Esophagus (tissue), 2 donors: ENCODE results near the gene ERC2. TPM values are rescaled to one million over a fixed set of nuclear protein-coding genes. Genes with fewer than 3 reads are reported as not detected.

ENCODE experiments used
- H3K27ac ChIP-seq, 2 donors: one replicate each; pipeline ENCODE4 v1.5.1; 2013; ENCODE audit warnings: low read depth in 2 of 2, mild to moderate bottlenecking in 2 of 2, inconsistent platforms in 1 of 2, low read length in 1 of 2, moderate library complexity in 1 of 2
- H3K27me3 ChIP-seq, 2 donors: one replicate each; pipeline ENCODE4 v1.6.1; 2013; ENCODE audit warnings: low read length in 2 of 2, control low read depth in 1 of 2, mild to moderate bottlenecking in 1 of 2; ENCODE audit not compliant: insufficient read depth in 2 of 2, control insufficient read depth in 1 of 2
- H3K36me3 ChIP-seq, 2 donors: one replicate each; pipeline ENCODE4 v1.6.1; 2013; ENCODE audit warnings: low read length in 1 of 2; ENCODE audit not compliant: control insufficient read depth in 2 of 2, insufficient read depth in 2 of 2
- H3K4me1 ChIP-seq, 2 donors: one replicate each; pipeline ENCODE4 v1.6.1; 2013; ENCODE audit warnings: low read length in 1 of 2; ENCODE audit not compliant: control insufficient read depth in 2 of 2, insufficient read depth in 2 of 2
- H3K4me3 ChIP-seq, 2 donors: one replicate each; pipeline ENCODE4 v1.5.1; 2013; ENCODE audit warnings: low read length in 2 of 2, mild to moderate bottlenecking in 2 of 2, low read depth in 1 of 2, moderate library complexity in 1 of 2
- H3K9me3 ChIP-seq, 2 donors: one replicate each; pipeline ENCODE4 v1.6.1; 2013; ENCODE audit warnings: mild to moderate bottlenecking in 2 of 2, low read depth in 1 of 2, low read length in 1 of 2, moderate library complexity in 1 of 2; ENCODE audit not compliant: control insufficient read depth in 2 of 2, insufficient read depth in 1 of 2
- WGBS, 2 donors: extraction: QIAGEN DNeasy Blood & Tissue Kit; methylation state at CpG; one replicate each; pipeline ENCODE4 v1.1.7; 2013; 5-methylcytosine and 5-hydroxymethylcytosine counted together
- polyA plus RNA-seq, 2 donors: library from polyadenylated mRNA; stranded (reverse); fragments of 200-250 nt; gene quantifications; one replicate each; pipeline ENCODE4 v1.2.3, GENCODE V29; 2013
- donor health status: healthy with polysubstance abuse.
- donor health status: Bipolar disorder and iron deficiency.

The ERC2 gene
- polyA plus RNA-seq, 2 donors = 0.18 to 0.20 TPM

DNA sequence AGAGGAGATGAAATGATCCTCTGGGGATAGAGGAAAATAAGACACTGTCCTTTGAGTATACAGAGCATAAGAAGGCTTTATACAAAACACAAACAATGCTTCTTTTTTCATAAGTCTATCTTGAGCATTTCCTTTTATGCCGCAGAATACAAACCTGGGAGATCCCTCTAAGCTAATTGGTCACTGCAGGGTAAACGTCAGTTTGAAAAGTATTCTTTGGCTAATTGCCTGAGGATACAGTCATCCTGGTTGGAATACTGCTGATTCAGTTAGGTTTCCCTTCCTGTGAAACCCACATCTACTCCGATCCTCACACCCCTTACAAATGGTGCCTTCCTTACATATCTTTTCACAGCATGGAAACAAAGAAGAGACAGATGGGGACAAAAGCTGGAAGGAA, 991.8 kb downstream of the ERC2 start:
- peaks cover 0 to 7% of the 10 kb centered on the region in 2 donors for H3K36me3 ChIP-seq

DNA sequence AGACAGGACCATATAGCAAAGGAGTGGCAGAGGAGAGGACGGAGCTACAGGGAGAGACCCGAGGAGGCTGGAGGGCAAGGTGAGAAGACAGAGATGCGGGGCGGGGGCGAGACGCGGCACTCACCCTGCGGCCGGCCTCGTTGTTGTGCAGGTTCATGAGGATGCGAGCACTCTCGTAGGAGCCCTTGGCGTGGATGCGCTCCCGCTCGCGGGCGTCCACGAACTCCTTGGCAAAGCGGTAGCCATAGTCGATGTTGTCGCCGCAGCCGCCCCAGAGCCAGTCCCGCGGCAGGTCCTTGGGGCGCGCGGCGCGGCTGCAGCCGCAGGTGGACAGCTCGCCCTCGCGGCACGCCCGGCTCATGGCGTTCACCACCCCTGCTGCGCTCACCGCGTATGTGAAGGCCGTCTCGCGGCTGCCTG, 994.0 kb downstream of the ERC2 start:
- no peaks in the 10 kb centered on the region for H3K27me3 ChIP-seq
- H3K36me3 ChIP-seq = peaks cover 0 to 12% of the 10 kb centered on the region in 2 donors
- 74 to 87% methylated on average over 32 to 44 of the region's 44 CpGs for WGBS, 2 donors
- H3K4me1 ChIP-seq = no peaks in the 10 kb centered on the region
- no peaks in the 10 kb centered on the region for H3K9me3 ChIP-seq
- H3K4me3 ChIP-seq = no peak overlapping the region
- H3K27ac ChIP-seq = no peak overlapping the region

More for the DNA sequence above, 991.8 kb downstream of the ERC2 start:
- Histone ChIP-seq H3K9me3 (no peaks in the 10 kb centered on the region), H3K4me3 (no peak overlapping the region), H3K27me3 (no peaks in the 10 kb centered on the region), H3K4me1 (peaks cover 0 to under 1% of the 10 kb centered on the region in 2 donors), H3K27ac (no peak overlapping the region)
- WGBS, 2 donors = 57 to 68% methylated on average over 3 of the region's 3 CpGs

DNA sequence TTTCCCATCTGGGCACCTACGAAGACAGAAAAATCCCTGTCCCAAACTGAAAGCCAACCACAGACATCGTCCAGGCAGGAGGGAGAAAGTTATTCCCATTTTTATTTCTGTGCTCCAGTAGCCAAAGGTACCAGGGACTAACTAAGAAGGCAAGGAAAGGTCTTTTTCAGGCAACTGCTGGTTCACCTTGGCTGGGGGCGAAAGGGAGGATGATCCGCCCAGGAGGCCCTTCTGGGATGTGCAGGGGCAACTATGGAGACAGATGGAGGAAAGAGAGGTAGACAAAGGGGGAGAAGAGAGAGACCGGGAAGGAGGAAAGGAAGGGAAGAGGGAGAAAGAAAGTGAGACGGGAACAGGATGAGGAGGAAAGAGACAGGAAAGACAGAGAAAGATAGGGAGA, 994.5 kb downstream of the ERC2 start:
- Histone ChIP-seq H3K27me3 (no peaks in the 10 kb centered on the region), H3K27ac (no peak overlapping the region), H3K36me3 (peaks cover 0 to 12% of the 10 kb centered on the region in 2 donors), H3K4me3 (no peak overlapping the region), H3K9me3 (no peaks in the 10 kb centered on the region), H3K4me1 (no peaks in the 10 kb centered on the region)
- 84 to 88% methylated on average over 6 of the region's 6 CpGs for WGBS, 2 donors

DNA sequence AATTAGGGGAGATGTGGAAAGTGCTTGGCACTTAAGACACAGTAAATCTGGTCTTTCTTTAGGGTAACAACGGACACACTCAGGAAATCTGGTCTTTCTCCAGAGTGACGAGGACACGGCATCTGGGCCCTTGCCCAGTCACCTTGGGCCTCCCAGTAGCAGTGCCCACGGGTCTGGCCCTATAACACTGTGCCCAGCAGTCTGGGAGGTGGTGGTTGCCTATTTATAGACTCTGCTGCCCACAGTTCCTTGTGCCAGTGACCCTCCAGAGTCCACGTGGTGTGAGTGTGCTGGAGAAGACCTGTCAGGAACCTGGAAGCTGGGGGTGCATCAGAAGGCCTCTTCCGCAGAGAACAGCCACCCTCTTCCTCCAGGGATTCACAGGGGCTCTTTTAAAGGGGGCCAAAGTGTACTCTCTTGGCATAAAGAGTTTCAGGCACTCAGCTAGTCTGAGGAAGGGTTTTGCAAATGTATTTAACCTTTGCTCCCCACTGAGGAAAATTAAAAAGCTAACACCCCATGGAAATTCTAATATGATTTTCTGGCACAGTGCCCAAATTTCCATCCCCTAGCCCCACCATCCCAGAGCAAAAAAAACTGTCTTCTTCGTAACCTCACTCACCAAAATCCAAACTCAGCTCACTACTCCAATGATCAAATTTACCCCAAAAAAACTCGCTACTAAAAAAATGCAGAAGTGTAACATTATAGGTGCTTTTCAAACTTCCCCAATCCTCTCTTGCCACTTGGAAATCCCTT, 996.6 kb downstream of the ERC2 start:
- Histone ChIP-seq H3K27ac (no peak overlapping the region), H3K9me3 (no peaks in the 10 kb centered on the region), H3K4me3 (no peak overlapping the region), H3K36me3 (peaks cover 0 to 12% of the 10 kb centered on the region in 2 donors), H3K27me3 (no peaks in the 10 kb centered on the region), H3K4me1 (no peaks in the 10 kb centered on the region)
- 72 to 80% methylated on average over 8 of the region's 8 CpGs for WGBS, 2 donors

DNA sequence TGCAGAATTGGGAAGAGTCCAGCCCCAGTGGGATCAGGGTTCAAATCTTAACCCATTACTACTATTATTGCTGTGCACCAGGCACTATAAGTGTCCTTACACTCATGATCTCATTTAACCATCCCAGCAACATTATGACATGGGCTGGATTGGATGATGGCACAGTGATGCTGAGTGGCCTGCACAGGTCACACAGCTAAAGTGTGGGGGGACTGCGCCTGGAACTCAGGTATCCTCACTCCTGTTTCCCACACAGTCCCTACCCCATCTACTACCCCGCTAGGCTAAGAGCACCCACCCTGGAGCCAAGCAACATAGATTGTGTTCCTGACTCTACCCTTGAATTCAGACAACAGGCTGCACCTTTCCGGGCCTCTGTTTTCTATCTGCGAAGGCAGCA, 997.2 kb downstream of the ERC2 start:
- WGBS, 2 donors = 95 to 97% methylated on average over 4 of the region's 4 CpGs
- no peaks in the 10 kb centered on the region for H3K27me3 ChIP-seq

DNA sequence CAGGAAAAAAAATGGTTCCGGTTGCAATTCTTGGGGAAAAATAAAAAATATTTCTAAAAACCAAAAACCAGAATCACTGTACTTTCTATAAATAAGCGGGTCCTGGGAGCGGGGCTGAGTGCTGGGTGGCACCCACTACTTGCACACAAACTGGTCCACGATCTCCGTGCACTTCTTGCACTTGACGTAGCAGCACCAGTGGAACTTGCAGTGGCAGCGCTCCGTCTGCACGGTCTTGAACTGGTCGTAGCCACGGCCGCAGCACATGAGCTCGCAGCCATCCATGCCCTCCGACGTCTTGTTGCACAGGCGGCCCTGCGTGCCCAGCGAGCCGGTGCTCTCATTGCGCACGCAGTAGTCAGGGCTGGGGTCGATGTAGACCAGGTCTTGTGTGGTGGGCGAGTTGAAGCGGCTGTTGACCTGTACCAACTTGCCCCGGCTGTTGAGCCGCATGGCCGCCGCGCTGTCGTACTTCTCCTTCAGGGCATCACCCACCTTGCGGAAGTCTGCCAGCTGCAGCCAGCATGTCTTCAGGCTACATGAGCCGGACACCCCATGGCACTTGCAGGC, 998.2 kb downstream of the ERC2 start:
- 93 to 95% methylated on average over 32 of the region's 32 CpGs for WGBS, 2 donors
- H3K4me1 ChIP-seq = no peaks in the 10 kb centered on the region
- H3K36me3 ChIP-seq = peaks cover 0 to 12% of the 10 kb centered on the region in 2 donors
- H3K9me3 ChIP-seq = no peaks in the 10 kb centered on the region
- no peaks in the 10 kb centered on the region for H3K27me3 ChIP-seq
- no peak overlapping the region for H3K4me3 ChIP-seq
- H3K27ac ChIP-seq = no peak overlapping the region

More for the DNA sequence above, 997.2 kb downstream of the ERC2 start:
- no peak overlapping the region for H3K27ac ChIP-seq
- no peaks in the 10 kb centered on the region for H3K4me1 ChIP-seq
- H3K4me3 ChIP-seq = no peak overlapping the region
- peaks cover 0 to 12% of the 10 kb centered on the region in 2 donors for H3K36me3 ChIP-seq
- H3K9me3 ChIP-seq = no peaks in the 10 kb centered on the region

DNA sequence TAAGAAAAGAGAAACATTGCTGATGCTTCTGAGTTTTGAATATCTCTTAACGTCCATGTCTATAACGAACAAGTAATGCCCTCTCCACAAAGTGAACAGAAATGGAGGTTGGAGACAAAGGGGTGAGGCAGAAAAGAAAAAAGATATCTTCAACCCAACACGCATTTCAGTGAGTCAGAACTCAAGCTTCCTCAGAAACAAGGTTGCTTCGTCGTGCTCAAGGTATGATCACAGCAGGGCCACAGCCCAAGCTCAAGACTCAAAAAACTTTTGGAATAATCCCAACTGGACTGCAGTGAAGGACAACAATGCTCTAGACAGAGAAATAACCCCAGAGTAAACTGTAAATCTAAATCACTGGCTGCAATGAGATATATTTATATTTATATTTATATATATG, 1000.0 kb downstream of the ERC2 start:
- Histone ChIP-seq H3K9me3 (no peaks in the 10 kb centered on the region), H3K27ac (no peak overlapping the region), H3K4me3 (no peak overlapping the region), H3K27me3 (no peaks in the 10 kb centered on the region), H3K36me3 (peaks cover 0 to 6% of the 10 kb centered on the region in 2 donors), H3K4me1 (no peaks in the 10 kb centered on the region)
- 77 to 82% methylated on average over 5 of the region's 5 CpGs for WGBS, 2 donors

DNA sequence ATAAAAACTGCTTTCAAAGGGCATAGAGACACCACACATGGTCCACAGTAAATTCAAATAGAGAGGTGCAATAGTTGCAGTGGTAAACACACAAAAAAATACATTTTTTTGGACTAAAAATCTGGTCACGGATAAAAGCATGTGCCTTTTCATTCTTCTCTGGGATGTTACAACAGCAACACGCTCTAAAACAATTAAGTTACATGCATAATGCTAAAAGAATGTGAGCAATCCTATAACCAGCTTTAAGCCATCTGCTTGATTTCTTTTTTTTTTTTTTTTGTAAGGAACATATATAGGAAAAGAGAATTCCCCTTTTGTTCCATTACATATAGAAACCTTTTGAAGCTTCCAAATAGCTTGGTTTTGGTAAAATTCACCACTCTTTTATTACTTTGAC, 1001.2 kb downstream of the ERC2 start:
- Histone ChIP-seq H3K36me3 (peaks cover 0 to 6% of the 10 kb centered on the region in 2 donors), H3K9me3 (no peaks in the 10 kb centered on the region), H3K27me3 (no peaks in the 10 kb centered on the region), H3K4me1 (no peaks in the 10 kb centered on the region), H3K27ac (no peak overlapping the region), H3K4me3 (no peak overlapping the region)
- 58 to 75% methylated on average over 2 of the region's 2 CpGs for WGBS, 2 donors

DNA sequence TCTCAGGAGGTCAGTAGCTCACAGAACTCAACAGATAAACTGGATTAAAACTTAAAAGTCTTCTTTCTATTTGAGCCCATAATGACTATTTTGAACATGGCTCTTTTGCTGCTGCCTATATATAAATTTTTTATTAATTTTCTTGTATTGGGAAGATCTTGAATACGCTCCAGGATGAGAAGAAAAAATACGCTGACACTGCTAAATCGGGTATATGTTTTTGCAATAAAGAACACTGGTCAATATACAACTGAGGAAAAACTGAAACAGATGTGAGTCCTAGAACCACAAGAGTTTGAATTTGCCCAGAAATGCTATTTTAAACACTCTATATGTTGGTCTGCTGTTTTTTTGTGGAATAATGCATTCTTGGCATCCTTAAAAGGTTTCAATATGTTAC, 1001.7 kb downstream of the ERC2 start:
- WGBS, 2 donors = 81 to 87% methylated on average over 3 of the region's 3 CpGs
- Histone ChIP-seq H3K4me3 (no peak overlapping the region), H3K27ac (no peak overlapping the region), H3K9me3 (no peaks in the 10 kb centered on the region), H3K4me1 (no peaks in the 10 kb centered on the region), H3K36me3 (peaks cover 0 to 6% of the 10 kb centered on the region in 2 donors), H3K27me3 (no peaks in the 10 kb centered on the region)

DNA sequence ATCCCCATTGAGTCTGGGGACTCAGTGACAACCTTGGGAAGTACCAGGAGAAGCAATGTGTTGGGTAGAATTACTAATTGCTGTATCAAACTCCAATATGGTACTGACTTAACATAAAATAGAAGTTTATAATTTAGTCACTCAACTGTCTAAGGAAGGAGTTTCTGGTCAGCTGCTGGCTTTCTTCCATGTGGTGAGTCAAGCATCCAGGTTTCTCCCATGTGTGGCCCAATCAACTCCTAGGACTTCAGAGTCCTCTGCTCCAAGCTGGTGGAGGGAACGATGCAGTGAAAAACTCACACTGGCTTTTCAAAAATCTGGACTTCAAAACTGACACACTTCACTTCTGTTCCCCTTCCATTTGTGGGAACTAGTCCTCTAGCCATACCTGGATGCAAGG, 1006.4 kb downstream of the ERC2 start:
- H3K36me3 ChIP-seq = no peaks in the 10 kb centered on the region
- H3K4me3 ChIP-seq = no peak overlapping the region
- H3K27ac ChIP-seq = no peak overlapping the region
- no peaks in the 10 kb centered on the region for H3K9me3 ChIP-seq
- H3K4me1 ChIP-seq = no peaks in the 10 kb centered on the region
- no peaks in the 10 kb centered on the region for H3K27me3 ChIP-seq
- WGBS, 2 donors = 84 to 92% methylated on average over 1 of the region's 1 CpG
